ENCODE measurements around the gene LAMA3.

The LAMA3 gene

DNA sequence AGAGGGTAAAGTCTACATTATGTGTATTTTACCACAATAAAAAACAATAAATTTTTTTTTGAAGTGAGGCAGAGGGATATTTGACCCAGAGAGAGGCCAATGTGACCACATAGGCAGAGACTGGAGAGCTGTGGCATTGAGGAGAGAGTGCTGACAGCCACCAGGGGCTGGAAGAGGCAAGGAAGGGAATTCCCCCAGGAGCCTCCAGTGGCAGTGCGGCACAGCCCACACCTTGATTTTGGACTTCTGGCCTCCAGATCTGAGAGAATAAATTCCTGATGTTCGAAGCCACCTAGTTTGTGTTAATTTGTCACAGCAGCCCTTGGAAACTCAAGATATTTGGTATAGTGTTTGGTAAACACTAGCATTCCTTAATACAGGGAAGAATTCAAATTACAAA is 49.2 kb upstream of the LAMA3 start:
- TF ChIP-seq, protein P1, sequence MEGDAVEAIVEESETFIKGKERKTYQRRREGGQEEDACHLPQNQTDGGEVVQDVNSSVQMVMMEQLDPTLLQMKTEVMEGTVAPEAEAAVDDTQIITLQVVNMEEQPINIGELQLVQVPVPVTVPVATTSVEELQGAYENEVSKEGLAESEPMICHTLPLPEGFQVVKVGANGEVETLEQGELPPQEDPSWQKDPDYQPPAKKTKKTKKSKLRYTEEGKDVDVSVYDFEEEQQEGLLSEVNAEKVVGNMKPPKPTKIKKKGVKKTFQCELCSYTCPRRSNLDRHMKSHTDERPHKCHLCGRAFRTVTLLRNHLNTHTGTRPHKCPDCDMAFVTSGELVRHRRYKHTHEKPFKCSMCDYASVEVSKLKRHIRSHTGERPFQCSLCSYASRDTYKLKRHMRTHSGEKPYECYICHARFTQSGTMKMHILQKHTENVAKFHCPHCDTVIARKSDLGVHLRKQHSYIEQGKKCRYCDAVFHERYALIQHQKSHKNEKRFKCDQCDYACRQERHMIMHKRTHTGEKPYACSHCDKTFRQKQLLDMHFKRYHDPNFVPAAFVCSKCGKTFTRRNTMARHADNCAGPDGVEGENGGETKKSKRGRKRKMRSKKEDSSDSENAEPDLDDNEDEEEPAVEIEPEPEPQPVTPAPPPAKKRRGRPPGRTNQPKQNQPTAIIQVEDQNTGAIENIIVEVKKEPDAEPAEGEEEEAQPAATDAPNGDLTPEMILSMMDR (tag by site-specific recombination; IDR thresholded peaks at IDR 0.05) = peak; percentile 26; the same call in 1 of the 2 replicates
- no peak for TF ChIP-seq ZNF23 (tag by site-specific recombination; IDR thresholded peaks at IDR 0.05; ENCODE audit: borderline replicate concordance)
- POLR2A ChIA-PET = interaction anchor here (2.0 kb wide), 1 partner anchor 12 kb away, joined by 5 read pairs; no protein-coding TSS in a partner anchor

DNA sequence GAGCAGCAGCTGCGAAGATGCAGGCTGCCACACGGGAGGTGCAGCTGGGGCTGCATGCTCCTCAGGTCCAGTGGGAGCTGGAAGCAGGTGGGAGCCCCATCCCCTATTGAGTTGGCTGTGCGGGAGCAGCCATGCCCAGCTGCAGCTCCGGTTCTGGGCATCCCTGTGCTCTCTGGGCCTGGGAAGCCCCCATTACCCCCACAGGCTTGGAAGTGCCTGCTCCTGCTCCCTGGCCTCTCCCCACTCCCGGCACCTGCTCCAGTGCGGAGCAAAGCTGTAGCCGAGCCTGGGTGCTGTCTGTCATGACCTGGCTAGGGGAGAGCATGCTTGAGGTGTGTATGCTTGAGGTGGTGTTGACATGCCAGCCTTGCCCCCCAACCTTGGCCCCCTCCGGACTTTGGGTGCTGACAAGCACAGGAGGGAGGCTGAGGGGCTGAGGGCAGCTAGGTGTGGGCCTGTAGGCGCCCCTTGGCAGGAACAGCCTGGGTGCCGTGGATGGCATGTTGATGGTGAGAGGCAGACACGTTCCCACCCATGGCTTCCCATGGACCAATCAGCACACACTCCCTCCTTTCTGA is 48.0 kb upstream of the LAMA3 start:
- POLR2A ChIA-PET = interaction anchor here (2.0 kb wide), 1 partner anchor 13 kb away, joined by 5 read pairs; no protein-coding TSS in a partner anchor
- no peaks in the 10 kb centered on the region for H3K36me3 ChIP-seq (ENCODE audit: control insufficient read depth in 2 of 2, insufficient read depth in 1 of 2, low read length in 2 of 2)
- no peak for TF ChIP-seq ZBTB7A (tag by site-specific recombination; IDR thresholded peaks at IDR 0.05; ENCODE audit: low read depth)
- TF ChIP-seq SCRT2 (tag by site-specific recombination; IDR thresholded peaks at IDR 0.05) = no peak
- no peak for TF ChIP-seq ZNF266 (tag by site-specific recombination; IDR thresholded peaks at IDR 0.05; ENCODE audit: low read depth)
- TF ChIP-seq GLI2 (tag by site-specific recombination; IDR thresholded peaks at IDR 0.05; ENCODE audit: borderline replicate concordance, low read depth) = no peak
- TF ChIP-seq TRIM28 (IDR thresholded peaks at IDR 0.05; ENCODE audit: borderline replicate concordance, low read length) = no peak
- TF ChIP-seq, protein P2, sequence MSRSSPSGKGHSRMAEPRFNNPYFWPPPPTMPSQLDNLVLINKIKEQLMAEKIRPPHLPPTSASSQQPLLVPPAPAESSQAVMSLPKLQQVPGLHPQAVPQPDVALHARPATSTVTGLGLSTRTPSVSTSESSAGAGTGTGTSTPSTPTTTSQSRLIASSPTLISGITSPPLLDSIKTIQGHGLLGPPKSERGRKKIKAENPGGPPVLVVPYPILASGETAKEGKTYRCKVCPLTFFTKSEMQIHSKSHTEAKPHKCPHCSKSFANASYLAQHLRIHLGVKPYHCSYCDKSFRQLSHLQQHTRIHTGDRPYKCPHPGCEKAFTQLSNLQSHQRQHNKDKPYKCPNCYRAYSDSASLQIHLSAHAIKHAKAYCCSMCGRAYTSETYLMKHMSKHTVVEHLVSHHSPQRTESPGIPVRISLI (tag by site-specific recombination; IDR thresholded peaks at IDR 0.05) = no peak
- TF ChIP-seq KLF16 (tag by site-specific recombination; IDR thresholded peaks at IDR 0.05) = no peak
- TF ChIP-seq ZNF37A (tag by site-specific recombination; IDR thresholded peaks at IDR 0.05) = no peak
- TF ChIP-seq RBAK (tag by site-specific recombination; IDR thresholded peaks at IDR 0.05) = no peak
- TF ChIP-seq ZNF610 (tag by site-specific recombination; IDR thresholded peaks at IDR 0.05; ENCODE audit: borderline replicate concordance) = no peak
- TF ChIP-seq ZNF48 (tag by site-specific recombination; IDR thresholded peaks at IDR 0.05) = no peak
- TF ChIP-seq SP3 (tag by site-specific recombination; IDR thresholded peaks at IDR 0.05) = no peak
- H3K4me1 ChIP-seq (ENCODE audit: control insufficient read depth, insufficient read depth, low read length) = no peaks in the 10 kb centered on the region
- no peak overlapping the region for H3K4me3 ChIP-seq (ENCODE audit: low read depth, low read length)
- H3K9me3 ChIP-seq (ENCODE audit: control insufficient read depth, insufficient read depth, low read depth, low read length) = no peaks in the 10 kb centered on the region
- H3K27ac ChIP-seq (ENCODE audit: extremely low read depth, low read depth, low read length) = no peak overlapping the region
- CTCF ChIA-PET = interaction anchor here (0.6 to 2.4 kb wide), 5 partner anchors 10 to 706 kb away, joined by 3 to 7 read pairs (median 5); no protein-coding TSS in a partner anchor

More for the DNA sequence above, 49.2 kb upstream of the LAMA3 start:
- no peaks in the 10 kb centered on the region for H3K36me3 ChIP-seq (ENCODE audit: control insufficient read depth in 2 of 2, insufficient read depth in 1 of 2, low read length in 2 of 2)
- no peaks in the 10 kb centered on the region for H3K9me3 ChIP-seq (ENCODE audit: control insufficient read depth, insufficient read depth, low read depth, low read length)
- no peak overlapping the region for H3K27ac ChIP-seq (ENCODE audit: extremely low read depth, low read depth, low read length)
- CTCF ChIA-PET = interaction anchor here (0.6 to 2.4 kb wide), 5 partner anchors 11 to 89 kb away, joined by 3 to 7 read pairs (median 4); no protein-coding TSS in a partner anchor
- peaks cover 7% of the 10 kb centered on the region for H3K4me1 ChIP-seq (ENCODE audit: control insufficient read depth, insufficient read depth, low read length)
- no peak overlapping the region for H3K4me3 ChIP-seq (ENCODE audit: low read depth, low read length)

- no peaks in the 10 kb centered on the region for H3K4me1 ChIP-seq (ENCODE audit: control insufficient read depth, insufficient read depth, low read length)
- no peaks in the 10 kb centered on the region for H3K9me3 ChIP-seq (ENCODE audit: control insufficient read depth, insufficient read depth, low read depth, low read length)
- ChIA-PET POLR2A (interaction anchor here (2.0 kb wide), 1 partner anchor 14 kb away, joined by 5 read pairs; no protein-coding TSS in a partner anchor), CTCF (interaction anchor here (1.5 kb wide), 1 partner anchor 9 kb away, joined by 5 read pairs; no protein-coding TSS in a partner anchor)
- TF ChIP-seq, protein P3, sequence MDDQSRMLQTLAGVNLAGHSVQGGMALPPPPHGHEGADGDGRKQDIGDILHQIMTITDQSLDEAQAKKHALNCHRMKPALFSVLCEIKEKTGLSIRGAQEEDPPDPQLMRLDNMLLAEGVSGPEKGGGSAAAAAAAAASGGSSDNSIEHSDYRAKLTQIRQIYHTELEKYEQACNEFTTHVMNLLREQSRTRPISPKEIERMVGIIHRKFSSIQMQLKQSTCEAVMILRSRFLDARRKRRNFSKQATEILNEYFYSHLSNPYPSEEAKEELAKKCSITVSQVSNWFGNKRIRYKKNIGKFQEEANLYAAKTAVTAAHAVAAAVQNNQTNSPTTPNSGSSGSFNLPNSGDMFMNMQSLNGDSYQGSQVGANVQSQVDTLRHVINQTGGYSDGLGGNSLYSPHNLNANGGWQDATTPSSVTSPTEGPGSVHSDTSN (CRISPR knock-in tag; IDR thresholded peaks at IDR 0.05) = no peak
- TF ChIP-seq SETDB1 (IDR thresholded peaks at IDR 0.05; ENCODE audit: insufficient read length, low read length) (peak; percentile 78), ZNF426 (tag by site-specific recombination; IDR thresholded peaks at IDR 0.05) (no peak), ZNF747 (tag by site-specific recombination; IDR thresholded peaks at IDR 0.05) (no peak), ZNF341 (tag by site-specific recombination; IDR thresholded peaks at IDR 0.05; ENCODE audit: low read depth) (no peak)
- no peak overlapping the region for H3K4me3 ChIP-seq (ENCODE audit: low read depth, low read length)
- H3K27ac ChIP-seq (ENCODE audit: extremely low read depth, low read depth, low read length) = no peak overlapping the region
- H3K36me3 ChIP-seq (ENCODE audit: control insufficient read depth in 2 of 2, insufficient read depth in 1 of 2, low read length in 2 of 2) = no peaks in the 10 kb centered on the region
Observed at GRCh38 chr18:23641937-23642666, 47.2 kb upstream of the LAMA3 start.
